CD4-positive, alpha-beta T cell treated with Interleukin-15 for 1 hour (primary cell): ENCODE data around the gene NOC4L.
"Not testable (repeated sequence)": the region's sequence is repeated elsewhere in the genome, so short reads cannot be mapped to it uniquely, and the experiment has no call there.

Source experiments
- DNase-seq: peaks from one replicate; pipeline ENCODE4 v3.0.0-alpha.2; 2020

Gene NOC4L

DNA sequence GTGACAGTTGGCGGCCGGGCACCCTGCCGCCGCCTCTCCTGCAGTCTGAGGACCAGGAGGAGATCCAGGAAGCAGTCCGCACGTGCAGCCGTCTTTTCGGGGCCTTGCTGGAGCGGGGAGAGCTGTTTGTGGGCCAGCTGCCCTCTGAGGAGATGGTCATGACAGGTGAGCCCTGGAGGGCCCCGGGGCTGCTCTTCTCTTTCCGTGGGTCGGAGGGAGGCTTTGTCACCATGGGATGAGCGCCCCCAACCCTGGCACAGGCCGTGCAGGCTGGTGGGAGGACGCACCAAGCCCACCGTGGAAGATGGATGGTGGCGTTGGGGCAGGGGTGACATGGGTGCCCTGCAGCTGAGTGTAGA, 532 bp downstream of the NOC4L start:
- DNase-seq, result no peak

DNA sequence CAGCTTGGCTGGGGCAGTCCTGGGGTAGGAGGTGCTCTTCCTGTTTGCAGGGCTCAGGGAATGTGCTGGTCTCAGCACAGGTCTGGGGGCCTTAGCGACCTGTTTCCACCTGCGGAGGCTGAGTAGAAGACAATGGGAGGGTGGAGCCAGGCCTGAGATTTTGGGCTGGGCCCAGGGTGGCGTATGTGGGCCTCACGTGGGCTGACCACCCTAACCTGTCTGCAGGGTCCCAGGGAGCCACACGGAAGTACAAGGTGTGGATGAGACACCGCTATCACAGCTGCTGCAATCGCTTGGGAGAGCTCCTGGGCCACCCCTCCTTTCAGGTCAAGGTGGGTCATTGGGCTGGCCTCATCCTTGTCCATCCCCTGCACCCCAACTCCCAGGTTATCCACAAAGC, 1.1 kb downstream of the NOC4L start:
- DNase-seq, result no peak

DNA sequence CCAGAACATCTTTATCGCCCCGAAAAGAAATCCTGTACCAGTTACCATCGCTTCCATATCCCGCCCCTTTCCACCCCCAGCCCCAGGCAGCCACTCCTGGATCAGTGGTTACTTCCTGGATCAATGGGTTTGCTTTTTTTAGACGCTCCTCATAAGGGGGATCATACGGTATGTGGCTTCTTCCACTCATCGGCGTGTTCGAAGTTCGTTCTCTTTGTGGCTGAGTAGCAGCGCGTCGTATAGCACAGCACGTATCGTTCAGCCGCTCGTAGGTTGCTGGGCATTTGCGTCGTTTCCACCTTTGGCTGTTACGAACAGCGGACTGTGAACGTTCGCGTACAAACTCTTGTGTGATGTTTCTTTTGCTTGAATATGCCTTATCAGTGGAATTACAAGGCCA, 1.8 kb downstream of the NOC4L start:
- no peak for DNase-seq

DNA sequence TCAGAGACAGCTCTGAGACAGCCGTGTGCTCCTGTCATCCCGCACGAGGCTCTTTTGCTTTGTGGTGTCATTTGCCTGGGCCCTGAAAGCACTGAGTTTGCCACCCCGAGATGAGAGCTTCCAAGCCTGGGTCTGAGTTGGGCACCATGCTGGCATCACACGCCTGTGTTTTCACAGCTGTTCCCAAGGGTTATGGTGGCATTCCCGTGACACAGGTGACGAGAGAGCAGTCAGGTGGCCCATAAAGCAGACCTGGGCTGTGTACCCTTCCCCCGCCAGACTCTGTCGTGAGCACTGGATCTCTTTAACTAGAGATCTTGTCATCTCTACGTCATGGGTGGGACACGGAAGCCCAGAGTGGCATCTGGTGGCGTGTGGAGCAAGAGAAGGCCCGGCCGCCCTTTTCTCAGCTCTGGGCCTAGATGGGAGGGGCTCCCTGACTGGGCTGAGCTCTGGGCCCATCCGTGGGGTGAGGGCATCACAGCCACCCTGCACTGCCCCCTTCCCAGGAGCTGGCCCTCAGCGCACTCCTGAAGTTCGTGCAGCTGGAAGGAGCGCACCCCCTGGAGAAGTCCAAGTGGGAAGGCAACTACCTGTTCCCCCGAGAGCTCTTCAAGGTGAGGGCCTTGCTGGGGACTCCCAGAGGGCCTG, 2.6 kb downstream of the NOC4L start:
- no peak for DNase-seq

DNA sequence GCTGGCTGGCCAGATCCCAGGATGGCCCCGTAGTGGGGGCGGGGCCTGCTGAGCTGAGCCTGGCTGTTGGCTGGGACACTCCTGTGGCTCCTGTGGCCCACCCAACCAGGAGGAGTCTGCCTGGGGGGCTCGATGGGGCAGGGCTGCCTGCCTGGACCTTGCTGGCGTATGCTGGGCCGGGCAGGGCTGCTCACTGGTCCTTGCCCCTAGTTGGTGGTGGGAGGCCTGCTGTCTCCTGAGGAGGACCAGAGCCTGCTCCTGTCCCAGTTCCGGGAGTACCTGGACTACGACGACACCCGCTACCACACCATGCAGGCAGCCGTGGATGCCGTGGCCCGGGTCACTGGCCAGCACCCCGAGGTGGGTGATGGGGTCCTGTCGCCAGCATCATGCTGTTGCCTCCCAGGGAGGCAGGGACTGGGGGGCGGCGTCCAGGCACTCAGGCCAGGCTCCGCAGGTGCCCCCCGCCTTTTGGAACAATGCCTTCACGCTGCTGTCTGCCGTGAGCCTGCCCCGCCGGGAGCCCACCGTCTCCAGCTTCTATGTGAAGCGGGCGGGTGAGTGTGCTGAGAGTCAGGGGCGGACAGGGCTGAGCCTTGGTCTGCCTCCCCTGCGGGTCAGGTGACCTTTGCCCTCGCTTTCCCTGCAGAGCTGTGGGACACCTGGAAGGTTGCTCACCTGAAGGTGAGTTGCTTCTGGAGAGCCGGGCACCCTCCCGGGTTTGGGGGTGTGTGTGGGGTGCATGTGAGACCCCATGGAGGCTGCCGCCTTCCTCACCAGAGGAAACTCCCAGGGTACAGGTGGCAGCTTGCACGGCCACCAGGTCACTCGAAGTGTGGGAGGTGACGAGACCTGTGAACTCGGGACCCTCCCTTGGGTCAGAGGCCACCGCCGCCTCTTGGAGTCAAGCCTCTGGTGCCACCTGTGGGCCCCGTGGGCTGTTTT, 3.4 kb downstream of the NOC4L start:
- no peak for DNase-seq

DNA sequence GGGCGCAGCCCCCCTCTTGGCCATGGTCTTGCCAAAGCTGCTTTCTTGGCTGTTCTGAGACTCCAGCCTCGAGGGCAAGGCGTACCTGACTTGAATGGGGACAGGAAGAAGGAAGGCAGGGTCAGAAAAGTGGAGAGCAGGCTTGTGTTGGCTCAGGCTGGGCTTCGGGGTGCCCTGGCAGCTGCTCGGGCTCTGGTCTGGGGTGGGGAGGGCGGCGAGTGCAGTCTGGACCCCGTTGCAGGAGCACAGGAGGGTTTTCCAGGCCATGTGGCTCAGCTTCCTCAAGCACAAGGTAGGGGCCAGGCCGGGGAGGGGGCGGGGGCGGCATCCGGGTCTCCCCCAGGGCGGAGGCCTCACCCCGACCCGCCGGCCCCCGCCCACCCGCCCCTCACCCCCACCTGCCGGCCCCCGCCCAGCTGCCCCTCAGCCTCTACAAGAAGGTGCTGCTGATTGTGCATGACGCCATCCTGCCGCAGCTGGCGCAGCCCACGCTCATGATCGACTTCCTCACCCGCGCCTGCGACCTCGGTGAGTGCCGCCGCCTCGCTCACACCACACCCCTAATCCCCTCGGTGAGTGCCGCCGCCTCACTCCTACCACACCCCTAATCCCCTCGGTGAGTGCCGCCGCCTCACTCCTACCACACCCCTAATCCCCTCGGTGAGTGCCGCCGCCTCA, 4.2 kb downstream of the NOC4L start:
- no peak for DNase-seq

DNA sequence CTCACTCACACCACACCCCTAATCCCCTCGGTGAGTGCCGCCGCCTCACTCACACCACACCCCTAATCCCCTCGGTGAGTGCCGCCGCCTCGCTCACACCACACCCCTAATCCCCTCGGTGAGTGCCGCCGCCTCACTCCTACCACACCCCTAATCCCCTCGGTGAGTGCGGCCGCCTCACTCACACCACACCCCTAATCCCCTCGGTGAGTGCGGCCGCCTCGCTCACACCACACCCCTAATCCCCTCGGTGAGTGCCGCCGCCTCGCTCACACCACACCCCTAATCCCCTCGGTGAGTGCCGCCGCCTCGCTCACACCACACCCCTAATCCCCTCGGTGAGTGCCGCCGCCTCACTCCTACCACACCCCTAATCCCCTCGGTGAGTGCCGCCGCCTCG, 5.3 kb downstream of the NOC4L start:
- not testable (repeated sequence) for DNase-seq

DNA sequence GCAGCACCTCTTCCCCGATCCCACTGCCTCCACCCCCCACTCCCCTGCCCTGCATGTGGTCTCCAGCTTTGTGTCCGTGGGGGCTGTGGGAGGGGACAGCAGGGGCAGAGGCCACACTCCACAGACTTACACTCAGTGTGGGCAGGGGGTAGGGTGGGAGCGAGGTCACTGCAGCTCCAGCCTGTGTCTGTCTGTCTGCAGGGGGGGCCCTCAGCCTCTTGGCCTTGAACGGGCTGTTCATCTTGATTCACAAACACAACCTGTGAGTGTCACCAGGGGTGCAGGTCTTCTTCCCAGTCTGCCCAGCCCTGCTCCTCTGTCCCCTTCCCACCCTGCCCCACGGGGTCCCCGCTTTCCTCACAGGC, 6.5 kb downstream of the NOC4L start:
- DNase-seq, result no peak

DNA sequence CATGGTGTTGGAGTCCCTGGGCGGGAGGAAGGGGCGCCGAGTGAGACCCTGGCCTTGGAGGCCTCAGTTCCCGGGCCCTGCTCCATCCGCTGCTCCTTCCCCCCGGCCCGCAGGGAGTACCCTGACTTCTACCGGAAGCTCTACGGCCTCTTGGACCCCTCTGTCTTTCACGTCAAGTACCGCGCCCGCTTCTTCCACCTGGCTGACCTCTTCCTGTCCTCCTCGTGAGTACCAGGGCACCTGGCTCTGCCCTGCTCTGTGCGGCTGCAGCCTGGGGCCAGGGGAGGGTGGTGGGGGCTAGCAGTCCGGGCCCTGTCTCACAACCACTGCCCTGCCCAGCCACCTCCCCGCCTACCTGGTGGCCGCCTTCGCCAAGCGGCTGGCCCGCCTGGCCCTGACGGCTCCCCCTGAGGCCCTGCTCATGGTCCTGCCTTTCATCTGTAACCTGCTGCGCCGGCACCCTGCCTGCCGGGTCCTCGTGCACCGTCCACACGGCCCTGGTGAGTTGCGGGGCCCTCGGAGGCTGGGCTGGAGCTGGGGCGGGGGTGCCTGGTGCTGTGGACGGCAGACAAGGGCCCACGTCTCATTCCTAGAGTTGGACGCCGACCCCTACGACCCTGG, 7.0 kb downstream of the NOC4L start:
- no peak for DNase-seq

DNA sequence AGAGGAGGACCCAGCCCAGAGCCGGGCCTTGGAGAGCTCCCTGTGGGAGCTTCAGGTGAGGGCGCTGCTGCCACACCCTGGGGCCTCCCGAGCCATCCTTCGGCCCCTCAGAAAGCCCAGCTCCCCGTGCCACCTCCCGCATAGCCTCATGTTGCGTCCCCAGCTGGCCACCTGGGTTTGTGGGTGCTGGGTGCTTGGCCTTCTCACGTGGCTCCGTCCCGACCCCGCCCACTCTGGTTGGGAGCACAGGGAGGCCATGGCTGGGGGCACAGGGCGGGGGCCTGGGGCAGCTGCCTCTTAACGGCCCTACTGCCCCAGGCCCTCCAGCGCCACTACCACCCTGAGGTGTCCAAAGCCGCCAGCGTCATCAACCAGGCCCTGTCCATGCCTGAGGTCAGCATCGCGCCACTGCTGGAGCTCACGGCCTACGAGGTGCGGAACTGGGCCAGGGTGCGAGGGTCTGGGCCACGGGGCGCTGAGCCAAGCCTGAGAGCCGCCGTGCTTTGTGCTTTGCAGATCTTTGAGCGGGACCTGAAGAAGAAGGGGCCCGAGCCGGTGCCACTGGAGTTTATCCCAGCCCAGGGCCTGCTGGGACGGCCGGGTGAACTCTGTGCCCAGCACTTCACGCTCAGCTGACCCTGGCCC, 7.6 kb downstream of the NOC4L start:
- DNase-seq, result no peak

DNA sequence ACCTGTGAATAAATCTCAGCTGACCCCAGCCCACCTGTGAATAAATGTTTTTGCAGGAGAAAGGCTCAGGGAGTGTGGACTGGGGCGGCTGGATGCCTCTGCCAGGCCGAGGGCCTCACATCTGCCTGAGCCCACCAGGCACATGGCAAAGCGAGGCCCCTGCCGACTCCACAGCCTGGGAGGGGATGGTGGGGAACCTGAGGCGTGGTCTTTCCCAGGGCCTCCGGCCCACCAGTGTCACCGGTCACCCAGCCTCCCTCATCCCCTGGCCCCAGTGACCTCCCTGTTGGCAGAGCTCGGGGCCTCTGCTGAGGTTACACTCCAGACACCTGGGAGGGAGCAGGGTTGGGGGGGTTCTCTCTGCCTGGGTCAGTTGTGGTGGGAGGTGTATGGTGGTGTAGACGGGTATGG, 8.2 kb downstream of the NOC4L start:
- no peak for DNase-seq

DNA sequence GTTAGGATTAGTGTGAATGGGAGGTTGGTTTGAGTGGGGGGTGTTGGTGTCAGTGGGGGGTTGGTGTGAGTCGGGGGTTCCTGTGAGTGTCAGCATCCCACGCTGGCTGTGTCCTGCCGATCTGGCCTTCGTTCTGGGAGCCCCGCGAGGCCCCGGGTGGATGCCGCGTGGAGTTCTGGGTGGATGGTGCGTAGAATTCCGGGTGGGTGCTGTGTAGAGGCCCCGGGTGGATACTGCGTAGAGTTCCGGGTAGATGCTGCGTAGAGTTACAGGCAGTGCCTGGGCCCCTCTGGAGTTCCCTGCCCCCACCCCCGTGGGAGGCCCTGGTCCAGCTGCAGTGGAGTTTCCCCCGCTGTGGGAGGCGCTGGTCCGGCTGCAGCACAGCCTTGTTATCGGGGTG, 8.7 kb downstream of the NOC4L start:
- no peak for DNase-seq

DNA sequence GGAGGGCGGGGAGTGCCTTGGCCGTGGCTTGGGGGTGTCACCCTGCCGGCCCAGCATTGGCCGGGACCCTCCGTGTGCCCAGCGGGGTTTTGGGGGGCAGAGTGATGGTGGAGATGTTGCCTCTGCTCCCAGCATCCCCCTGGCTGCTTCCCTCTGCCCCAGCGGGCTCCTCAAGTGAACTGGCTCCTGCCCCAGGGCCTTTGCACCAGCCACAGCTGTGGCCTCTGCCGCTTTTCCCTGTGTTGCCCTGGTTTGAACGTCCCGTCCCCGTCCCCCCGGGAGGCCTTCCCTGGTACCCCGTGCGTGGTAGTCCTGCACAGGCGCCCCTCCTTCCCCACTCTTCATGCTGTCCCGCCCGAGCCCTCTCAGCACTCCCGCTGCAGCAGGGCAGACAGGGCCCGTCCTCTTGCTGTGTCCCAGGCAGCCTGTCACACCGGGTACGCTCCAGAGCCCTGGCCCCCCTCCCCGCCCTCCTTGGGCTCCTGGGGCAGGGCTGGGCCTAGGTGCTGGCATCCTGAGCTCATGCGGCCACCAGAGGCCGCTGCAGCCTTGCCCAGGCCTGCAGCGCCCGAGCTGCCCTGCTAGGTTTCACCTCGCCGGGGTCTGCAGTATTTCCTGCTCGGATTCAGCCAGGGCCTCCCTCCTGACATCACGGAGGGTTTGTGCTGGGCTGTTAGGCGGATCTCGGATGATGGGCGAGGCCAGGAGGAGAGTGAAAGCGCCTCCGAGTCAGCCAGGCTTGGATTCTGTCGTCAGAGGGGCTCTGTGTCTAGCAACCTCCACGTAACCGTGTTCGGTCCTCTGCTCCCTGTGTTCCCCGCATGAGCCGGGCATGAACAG, 9.5 kb downstream of the NOC4L start:
- DNase-seq, result peak; percentile 73

DNA sequence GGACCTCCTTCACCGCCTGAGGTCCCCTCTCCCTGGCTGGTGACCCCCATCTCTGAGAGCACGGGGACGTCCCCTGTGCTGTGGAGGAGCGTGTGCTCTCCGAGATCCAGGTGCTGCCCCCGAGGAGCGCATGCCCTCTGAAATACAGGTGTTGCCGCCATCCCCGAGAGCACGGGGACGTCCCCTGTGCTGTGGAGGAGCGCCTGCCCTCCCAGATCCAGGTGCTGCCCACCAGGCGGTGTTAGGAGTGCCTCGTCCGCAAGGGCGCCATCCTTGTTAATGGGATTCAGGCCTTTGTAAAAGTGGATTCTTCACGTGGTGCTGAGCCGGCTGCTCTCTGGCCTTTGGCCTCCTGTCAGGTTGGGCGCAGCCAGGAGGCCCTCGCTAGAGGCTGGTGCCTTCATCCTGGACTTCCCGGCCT, 10.1 kb downstream of the NOC4L start:
- no peak for DNase-seq

DNA sequence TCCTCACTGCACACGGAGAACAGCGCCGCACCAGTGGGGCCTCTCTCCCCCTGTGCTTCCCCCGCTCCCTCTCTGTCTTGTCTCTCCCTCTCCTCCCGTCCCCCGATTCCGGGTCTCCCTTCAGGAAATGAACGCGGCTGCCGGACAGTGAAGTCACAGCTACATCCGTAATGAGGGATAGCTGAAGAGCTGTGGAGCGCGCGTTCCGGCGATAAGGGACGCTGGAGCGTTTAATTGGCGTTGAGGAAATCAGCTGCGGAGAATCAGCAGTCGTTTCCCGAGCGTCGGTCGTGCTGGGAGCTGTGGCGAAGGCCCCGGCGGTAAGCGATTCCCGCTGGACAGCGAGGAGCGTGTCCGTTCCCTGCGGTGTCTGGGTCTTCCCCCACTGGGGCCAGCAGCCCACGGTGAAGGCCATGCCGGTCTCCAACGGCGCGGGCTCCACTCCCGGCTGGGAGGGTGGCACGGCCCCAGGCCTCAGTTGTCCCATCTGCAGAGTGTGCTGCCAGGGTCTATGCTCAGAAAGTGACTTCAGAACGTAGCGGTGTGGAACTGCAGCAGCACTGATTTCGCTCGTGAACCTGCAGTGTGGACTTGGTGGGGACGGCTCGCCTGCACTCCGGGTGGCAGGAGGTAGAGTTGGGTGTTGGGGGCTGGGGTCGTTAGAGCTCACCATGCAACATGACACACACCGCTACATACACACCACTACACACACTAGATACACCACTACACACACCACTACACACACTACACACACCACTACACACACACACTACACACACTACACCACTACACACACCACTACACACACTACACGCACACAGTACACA, 10.9 kb downstream of the NOC4L start:
- DNase-seq, result no peak

DNA sequence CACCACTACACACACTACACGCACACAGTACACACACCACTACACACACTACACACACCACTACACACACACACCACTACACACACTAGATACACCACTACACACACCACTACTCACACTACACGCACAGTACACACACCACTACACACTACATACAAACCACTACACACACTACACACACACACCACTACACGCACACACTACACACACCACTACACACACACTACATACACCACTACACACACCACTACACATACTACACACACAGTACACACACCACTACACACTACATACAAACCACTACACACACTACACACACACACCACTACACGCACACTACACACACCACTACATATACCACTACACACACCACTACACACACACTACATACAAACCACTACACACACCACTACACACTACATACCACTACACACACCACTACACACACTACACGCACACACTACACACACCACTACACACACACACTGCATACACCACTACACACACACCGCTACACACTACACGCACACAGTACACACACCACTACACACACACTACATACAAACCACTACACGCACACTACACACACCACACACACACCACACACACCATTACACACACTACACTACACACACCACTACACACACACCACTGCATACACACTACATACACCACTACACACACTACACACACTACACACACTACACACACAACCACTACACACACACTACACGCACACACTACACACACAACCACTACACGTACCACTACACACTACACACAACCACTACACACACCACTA, 11.7 kb downstream of the NOC4L start:
- DNase-seq, result no peak

DNA sequence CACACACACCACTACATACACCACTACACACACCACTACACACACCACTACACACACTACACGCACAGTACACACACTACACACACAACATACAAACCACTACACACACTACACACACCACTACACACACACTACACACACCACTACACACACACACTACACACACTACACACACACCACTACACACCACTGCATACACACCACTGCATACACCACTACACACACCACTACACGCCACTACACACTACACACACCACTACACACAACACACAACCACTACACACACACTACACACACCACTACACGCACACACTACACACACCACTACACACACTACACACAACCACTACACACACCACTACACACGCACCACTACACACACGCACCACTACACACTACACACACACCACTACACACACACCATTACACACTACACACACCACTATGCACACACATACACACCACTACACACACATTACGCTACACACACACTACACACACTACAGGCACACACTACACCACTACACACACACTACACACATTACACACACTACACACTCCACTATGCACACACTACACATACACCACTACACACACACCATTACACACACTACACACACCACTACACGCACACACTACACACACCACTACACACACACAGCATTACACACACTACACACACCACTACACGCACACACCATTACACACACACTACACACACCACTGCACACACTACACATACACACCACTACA, 12.5 kb downstream of the NOC4L start:
- DNase-seq, result no peak

DNA sequence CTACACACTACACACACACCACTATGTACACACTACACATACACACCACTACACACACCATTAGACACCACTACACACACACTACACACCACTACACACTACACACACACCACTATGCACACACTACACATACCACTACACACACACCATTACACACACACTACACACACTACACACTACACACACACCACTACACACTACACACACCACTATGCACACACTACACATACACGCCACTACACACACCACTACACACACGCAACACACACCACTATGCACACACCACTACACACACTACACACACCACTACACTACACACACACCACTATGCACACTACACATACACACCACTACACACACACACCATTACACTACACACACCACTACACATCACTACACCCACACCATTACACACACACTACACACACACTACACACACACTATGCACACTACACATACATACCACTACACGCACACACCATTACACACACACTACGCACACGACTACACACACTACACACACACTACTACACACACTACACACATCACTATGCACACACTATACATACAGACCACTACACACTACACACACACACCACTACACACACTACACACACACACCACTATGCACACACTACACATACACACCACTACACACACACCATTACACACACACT, 13.6 kb downstream of the NOC4L start:
- DNase-seq, result no peak
